ENCODE data around the gene ECEL1. TPM values are rescaled to one million over a fixed set of nuclear protein-coding genes. Genes with fewer than 3 reads are reported as not detected.

Gene ECEL1
- total and polyA plus RNA-seq, 8 donors, result 0.30 to 1.1 (median 0.76) TPM; not detected in 2

- no peak for TF ChIP-seq CTCF (IDR thresholded peaks at IDR 0.05)
- no peak for ATAC-seq
- H3K27me3 ChIP-seq, result no peaks in the 10 kb centered on the region
- no peaks in the 10 kb centered on the region for H3K36me3 ChIP-seq
- no peak for FAIRE-seq
- H3K4me3 ChIP-seq, result no peak overlapping the region
- intact Hi-C loops (cut with DNase I), result no loop called here
- DNase-seq, result no peak
- H3K4me1 ChIP-seq, result no peaks in the 10 kb centered on the region
- no peaks in the 10 kb centered on the region for H3K9me3 ChIP-seq
- WGBS, 2 donors, result 83 to 90% methylated on average over 18 of the region's 18 CpGs
- H3K27ac ChIP-seq, result no peak overlapping the region
Observed at GRCh38 chr2:232463701-232464543, 23.7 kb downstream of the ECEL1 start.

GRCh38 chr2:232460171-232460570, 27.5 kb downstream of the ECEL1 start:
- no peak for DNase-seq
- no peak for TF ChIP-seq CTCF (IDR thresholded peaks at IDR 0.05)
- 55 to 58% methylated on average over 2 of the region's 2 CpGs for WGBS, 2 donors
- FAIRE-seq, result no peak
- intact Hi-C loops (cut with DNase I), result no loop called here
- Histone ChIP-seq H3K27me3 (no peaks in the 10 kb centered on the region), H3K36me3 (no peaks in the 10 kb centered on the region), H3K4me1 (no peaks in the 10 kb centered on the region), H3K27ac (no peak overlapping the region), H3K9me3 (no peaks in the 10 kb centered on the region), H3K4me3 (no peak overlapping the region)
- ATAC-seq, result no peak

GRCh38 chr2:232459419-232460035, 28.1 kb downstream of the ECEL1 start:
- ATAC-seq, result no peak
- no peak overlapping the region for H3K27ac ChIP-seq
- no peak for FAIRE-seq
- H3K36me3 ChIP-seq, result no peaks in the 10 kb centered on the region
- no peaks in the 10 kb centered on the region for H3K27me3 ChIP-seq
- intact Hi-C loops (cut with DNase I), result no loop called here
- DNase-seq, result peak in 2 of 6 donors; percentile 38 to 48
- no peak for TF ChIP-seq CTCF (IDR thresholded peaks at IDR 0.05)
- WGBS, 2 donors, result 68 to 79% methylated on average over 11 of the region's 11 CpGs
- H3K4me1 ChIP-seq, result no peaks in the 10 kb centered on the region
- no peaks in the 10 kb centered on the region for H3K9me3 ChIP-seq
- H3K4me3 ChIP-seq, result no peak overlapping the region

- FAIRE-seq, result no peak
- H3K36me3 ChIP-seq, result no peaks in the 10 kb centered on the region
- H3K9me3 ChIP-seq, result no peaks in the 10 kb centered on the region
- H3K27me3 ChIP-seq, result no peaks in the 10 kb centered on the region
- WGBS, 2 donors, result 29 to 47% methylated on average over 47 to 56 of the region's 56 CpGs
- intact Hi-C loops (cut with DNase I), result no loop called here
- DNase-seq, result peak in 2 of 6 donors; percentile 54 to 57
- ATAC-seq, result no peak
- H3K27ac ChIP-seq, result no peak overlapping the region
- no peak overlapping the region for H3K4me3 ChIP-seq
- no peaks in the 10 kb centered on the region for H3K4me1 ChIP-seq
- TF ChIP-seq CTCF (IDR thresholded peaks at IDR 0.05), result no peak
Observed at GRCh38 chr2:232458661-232459418, 28.8 kb downstream of the ECEL1 start.

Measured in pancreas (tissue), 10 donors.